Breast epithelium (tissue), 4 donors: ENCODE data around the gene TMEM30B. TPM values are rescaled to one million over a fixed set of nuclear protein-coding genes. Genes with fewer than 3 reads are reported as not detected.

ENCODE experiments used
- DNase-seq, 2 donors: peaks; one replicate each; pipeline ENCODE4 v3.0.0-alpha.2; 2019; ENCODE audit warnings: low spot score in 2 of 2
- H3K27ac ChIP-seq, 2 donors: fragments of 200-600 bp; sonication (generic) in 1 of 2; one replicate each; pipeline ENCODE4 v1.5.1; 2016 to 2019; ENCODE audit warnings: mild to moderate bottlenecking in 1 of 2
- H3K27me3 ChIP-seq, 2 donors: fragments of 200-600 bp; sonication (generic) in 1 of 2; one replicate each; pipeline versions ENCODE4 v1.5.1 to v1.6.0; 2017 to 2019; ENCODE audit warnings: control low read depth in 1 of 2, mild to moderate bottlenecking in 1 of 2
- H3K36me3 ChIP-seq: fragments of 200-600 bp; one replicate; pipeline ENCODE4 v1.5.1; 2019
- H3K4me1 ChIP-seq, 2 donors: fragments of 200-600 bp; sonication (generic); one replicate each; pipeline ENCODE4 v1.5.1; 2016 to 2019; ENCODE audit warnings: control low read depth in 1 of 2
- H3K4me3 ChIP-seq, 3 donors: fragments of 200-600 bp; sonication (generic); 1 replicate in 2 of 3; 2 replicates in 1 of 3; pipeline ENCODE4 v1.5.1; 2016 to 2019; ENCODE audit warnings: mild to moderate bottlenecking in 3 of 3, moderate library complexity in 2 of 3
- H3K9me3 ChIP-seq, 2 donors: fragments of 200-600 bp; sonication (generic) in 1 of 2; one replicate each; pipeline ENCODE4 v1.5.1; 2016 to 2019; ENCODE audit warnings: control low read depth in 1 of 2
- CTCF ChIP-seq, 3 donors: fragments of 450-650 bp; IDR thresholded peaks; one replicate each; pipeline ENCODE4 v1.5.1; 2016 to 2017; ENCODE audit warnings: antibody characterized with exemption in 3 of 3, mild to moderate bottlenecking in 3 of 3, moderate library complexity in 3 of 3
- POLR2A ChIP-seq: fragments of 450-650 bp; IDR thresholded peaks from one replicate; pipeline ENCODE4 v1.6.1; 2016; ENCODE audit warnings: antibody characterized with exemption, mild to moderate bottlenecking, moderate library complexity
- POLR2AphosphoS5 ChIP-seq, 3 donors: sonication (generic); formaldehyde crosslinking; IDR thresholded peaks; one replicate each; pipeline ENCODE4 v1.6.1; 2017; ENCODE audit warnings: antibody characterized with exemption in 3 of 3
- intact Hi-C: fragments of 100-400 bp; cut with DNase I; formaldehyde crosslinking; loops from one replicate; pipeline ENCODE4 v1.15.1; 2023; ENCODE audit warnings: low total_unique reads
- total RNA-seq, 3 donors: library from RNA; depleted of rRNA; stranded (reverse); fragments of >200 nt; gene quantifications; one replicate each; pipeline ENCODE4 v1.1.0, GENCODE V29; 2016

The TMEM30B gene
- total RNA-seq, 3 donors from 2014 or later, result 5.0 to 36.7 (median 20.0) TPM

DNA sequence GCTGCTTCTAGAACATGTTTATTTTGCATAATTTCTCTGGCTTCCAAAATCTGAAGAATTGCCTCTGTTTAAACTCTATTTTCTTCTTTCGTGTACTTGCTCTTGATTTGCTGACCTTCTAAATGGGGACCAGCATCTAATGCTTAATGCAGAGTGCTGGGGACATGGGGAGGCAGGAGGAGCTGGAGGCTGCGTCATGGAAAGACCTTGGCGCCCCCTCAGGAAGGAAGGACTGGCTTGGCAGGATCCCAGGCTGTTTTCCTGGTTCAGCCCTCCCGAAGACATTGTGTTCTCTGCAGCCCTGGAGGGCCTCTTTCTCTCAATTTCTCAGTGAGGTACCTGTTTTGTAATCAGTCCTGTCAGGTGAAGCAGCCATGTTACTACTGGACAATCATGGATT lies 45.7 kb upstream of the TMEM30B start:
- intact Hi-C loops, result no loop called here
- no peak overlapping the region for H3K4me3 ChIP-seq
- peak overlapping the region; percentile 57 to 65 for H3K27ac ChIP-seq

DNA sequence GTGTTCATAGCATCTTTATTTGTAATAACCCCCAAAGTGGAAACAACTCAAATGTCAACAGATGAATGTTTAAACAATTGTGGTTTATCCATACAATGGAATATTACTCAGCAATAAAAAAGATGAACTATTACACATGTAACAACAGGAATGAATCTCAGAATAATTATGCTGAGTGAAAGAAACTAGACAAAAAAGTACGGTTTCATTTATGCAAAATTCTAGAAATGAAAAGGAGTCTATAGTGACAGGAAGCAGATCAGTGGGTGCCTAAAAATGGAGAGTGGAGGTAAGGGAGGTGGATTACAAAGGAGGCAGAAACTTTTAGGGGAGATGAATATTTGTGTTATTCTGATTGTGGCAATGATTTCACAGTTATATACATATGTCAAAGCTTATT lies 45.0 kb upstream of the TMEM30B start:
- Histone ChIP-seq H3K36me3 (no peaks in the 10 kb centered on the region), H3K4me1 (no peaks in the 10 kb centered on the region), H3K9me3 (peaks cover 0 to 6% of the 10 kb centered on the region in 2 donors), H3K27me3 (no peaks in the 10 kb centered on the region), H3K27ac (peak overlapping the region in 1 of 2 donors; percentile 57), H3K4me3 (no peak overlapping the region)
- DNase-seq, result no peak
- no peak for TF ChIP-seq CTCF (IDR thresholded peaks at IDR 0.05)
- no peak for TF ChIP-seq POLR2A
- no peak for TF ChIP-seq POLR2AphosphoS5 (IDR thresholded peaks at IDR 0.05)
- intact Hi-C loops, result no loop called here

More for the DNA sequence above, 45.7 kb upstream of the TMEM30B start:
- peaks cover 0 to 6% of the 10 kb centered on the region in 2 donors for H3K9me3 ChIP-seq
- no peaks in the 10 kb centered on the region for H3K36me3 ChIP-seq
- peak; percentile 38 to 60 for DNase-seq
- no peaks in the 10 kb centered on the region for H3K4me1 ChIP-seq
- no peaks in the 10 kb centered on the region for H3K27me3 ChIP-seq
- TF ChIP-seq CTCF (IDR thresholded peaks at IDR 0.05), result no peak
- TF ChIP-seq POLR2AphosphoS5 (IDR thresholded peaks at IDR 0.05), result peak; percentile 36 to 86 (median 57)

DNA sequence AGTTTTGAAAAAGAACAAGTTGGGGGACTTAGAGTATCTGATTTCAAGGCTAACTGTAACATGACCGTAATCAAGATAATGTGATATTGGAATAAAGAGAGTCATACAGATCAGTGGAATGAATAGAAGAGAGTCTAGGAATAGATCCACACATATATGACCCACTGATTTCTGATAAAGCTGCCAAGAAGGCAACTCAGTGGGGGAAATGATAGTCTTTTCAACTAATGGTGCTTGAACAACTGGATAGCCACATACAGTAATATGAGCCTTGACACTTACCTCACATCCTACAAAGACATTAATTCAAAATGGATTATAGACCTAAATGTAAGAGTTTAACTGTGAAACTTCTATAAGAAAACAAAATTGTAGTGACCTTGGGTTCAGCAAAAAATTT lies 44.0 kb upstream of the TMEM30B start:
- no peak for TF ChIP-seq POLR2A
- no peak for TF ChIP-seq POLR2AphosphoS5 (IDR thresholded peaks at IDR 0.05)
- H3K27ac ChIP-seq, result no peak overlapping the region
- H3K9me3 ChIP-seq, result peaks cover 0 to 6% of the 10 kb centered on the region in 2 donors
- no peaks in the 10 kb centered on the region for H3K27me3 ChIP-seq
- no peaks in the 10 kb centered on the region for H3K36me3 ChIP-seq
- intact Hi-C loops, result no loop called here
- no peak overlapping the region for H3K4me3 ChIP-seq
- no peak for DNase-seq
- no peaks in the 10 kb centered on the region for H3K4me1 ChIP-seq

DNA sequence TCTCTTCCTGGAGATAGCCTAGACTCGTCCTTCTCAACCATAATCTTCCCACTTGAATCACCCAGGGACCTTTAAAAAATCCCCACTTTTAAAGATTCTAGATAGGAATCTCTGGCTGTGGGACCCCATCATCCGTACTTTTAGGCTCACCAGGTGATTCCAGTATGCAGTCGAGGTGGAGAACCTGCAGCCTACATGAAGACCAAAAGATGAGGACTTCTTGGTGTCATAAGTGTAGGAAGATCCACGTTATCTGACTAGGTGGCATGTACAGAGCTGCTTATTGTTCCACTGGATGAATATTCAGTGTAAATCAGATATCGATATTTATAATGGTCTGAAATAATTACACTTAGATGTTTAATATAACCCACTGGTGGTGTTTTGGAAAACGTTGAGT lies 42.8 kb upstream of the TMEM30B start:
- no peak for TF ChIP-seq POLR2AphosphoS5 (IDR thresholded peaks at IDR 0.05)
- no peak for TF ChIP-seq CTCF (IDR thresholded peaks at IDR 0.05)
- no peak for TF ChIP-seq POLR2A
- intact Hi-C loops, result no loop called here
- Histone ChIP-seq H3K36me3 (no peaks in the 10 kb centered on the region), H3K4me3 (peak overlapping the region in 2 of 3 donors; percentile 74 to 87), H3K9me3 (peaks cover 0 to 6% of the 10 kb centered on the region in 2 donors), H3K27me3 (no peaks in the 10 kb centered on the region), H3K4me1 (no peaks in the 10 kb centered on the region), H3K27ac (peak overlapping the region; percentile 5 to 94)
- no peak for DNase-seq

- no peaks in the 10 kb centered on the region for H3K4me1 ChIP-seq
- H3K4me3 ChIP-seq, result peak overlapping the region; percentile 68 to 87 (median 74)
- peaks cover 0 to 6% of the 10 kb centered on the region in 2 donors for H3K9me3 ChIP-seq
- no peaks in the 10 kb centered on the region for H3K36me3 ChIP-seq
- intact Hi-C loops, result no loop called here
- no peaks in the 10 kb centered on the region for H3K27me3 ChIP-seq
- peak overlapping the region; percentile 87 to 94 for H3K27ac ChIP-seq
- DNase-seq, result no peak
- TF ChIP-seq POLR2AphosphoS5 (IDR thresholded peaks at IDR 0.05), result peak in 1 of 3 donors; percentile 5
- no peak for TF ChIP-seq POLR2A
These were observed 41.7 kb upstream of the TMEM30B start for GRCh38 chr14:61322799-61323290.

GRCh38 chr14:61322011-61322798 lies 41.1 kb upstream of the TMEM30B start:
- peaks cover 0 to 6% of the 10 kb centered on the region in 2 donors for H3K9me3 ChIP-seq
- no peaks in the 10 kb centered on the region for H3K4me1 ChIP-seq
- H3K4me3 ChIP-seq, result peak overlapping the region; percentile 68 to 87 (median 74)
- H3K36me3 ChIP-seq, result no peaks in the 10 kb centered on the region
- TF ChIP-seq POLR2A (no peak), POLR2AphosphoS5 (IDR thresholded peaks at IDR 0.05) (peak in 2 of 3 donors; percentile 49 to 51)
- peak; percentile 64 to 81 for DNase-seq
- no peaks in the 10 kb centered on the region for H3K27me3 ChIP-seq
- intact Hi-C loops, result no loop called here
- H3K27ac ChIP-seq, result peak overlapping the region; percentile 87 to 94
